Panc1 (cell line): ENCODE results near the gene PELI2. TPM values are rescaled to one million over a fixed set of nuclear protein-coding genes. Genes with fewer than 3 reads are reported as not detected.

Source experiments
- ATAC-seq: fragments of 200-7000 bp; cut with Tn5 transposase; 2 replicates; pipeline ENCODE4 v1.9.1; 2020; ENCODE audit warnings: mild to moderate bottlenecking, moderate library complexity
- BruUV-seq: library from RNA; stranded (reverse); fragments of 400-500 nt; replicated peaks from 2 replicates; lab custom pipeline; 2021; lab: Mats Ljungman, UMichigan
- CTCF ChIA-PET: fragments of 300-600 bp; sonication (Branson Sonifier 250); formaldehyde crosslinking; loops from one replicate; lab custom pipeline; 2022; ENCODE audit warnings: antibody characterized with exemption; lab: Charles Lee
- POLR2A ChIA-PET: fragments of 300-600 bp; sonication (Branson Sonifier 250); formaldehyde crosslinking; loops from one replicate; lab custom pipeline; 2022; ENCODE audit warnings: antibody characterized with exemption; lab: Charles Lee
- DNase-seq: peaks from one replicate; pipeline ENCODE4 v3.0.0-alpha.2; 2010; ENCODE audit warnings: low read depth, low spot score
- H3K27ac ChIP-seq: 2 replicates; pipeline ENCODE4 v1.5.1; 2011; ENCODE audit warnings: mild to moderate bottlenecking, low read length, inconsistent platforms
- H3K27me3 ChIP-seq: fragments of 200-500 bp; sonication (Bioruptor generic); 2 replicates; pipeline ENCODE4 v1.6.0; 2014; ENCODE audit warnings: low read length, inconsistent platforms; ENCODE audit not compliant: control insufficient read depth, insufficient read depth
- H3K36me3 ChIP-seq: fragments of 200-500 bp; sonication (Bioruptor generic); 2 replicates; pipeline ENCODE4 v1.5.1; 2014; ENCODE audit warnings: inconsistent platforms, mild to moderate bottlenecking, low read length, moderate library complexity; ENCODE audit not compliant: control insufficient read depth, insufficient read depth
- H3K4me1 ChIP-seq: 2 replicates; pipeline ENCODE4 v1.5.1; 2011; ENCODE audit warnings: inconsistent platforms, mild to moderate bottlenecking, low read length, moderate library complexity; ENCODE audit not compliant: control insufficient read depth, insufficient read depth
- H3K4me3 ChIP-seq, 2 experiments: 2 replicates each; pipeline ENCODE4 v1.5.1; 2011 to 2012; ENCODE audit warnings: low read depth in 2 of 2, low read length in 2 of 2, mild to moderate bottlenecking in 2 of 2, inconsistent platforms in 1 of 2, moderate library complexity in 1 of 2
- H3K9me3 ChIP-seq: fragments of 200-500 bp; sonication (Bioruptor generic); 2 replicates; pipeline ENCODE4 v1.5.1; 2014; ENCODE audit warnings: low read depth, mild to moderate bottlenecking, inconsistent platforms, low read length, moderate library complexity; ENCODE audit not compliant: control insufficient read depth, insufficient read depth
- POLR2AphosphoS5 ChIP-seq: IDR thresholded peaks from 2 replicates; pipeline ENCODE4 v1.6.1; 2012; ENCODE audit warnings: mild to moderate bottlenecking, low read depth, low read length, moderate library complexity
- SIN3A ChIP-seq: IDR thresholded peaks from 2 replicates; pipeline ENCODE4 v1.6.1; 2012; ENCODE audit warnings: low read depth, mild to moderate bottlenecking, low read length, moderate library complexity, borderline replicate concordance; ENCODE audit not compliant: insufficient read depth
- TCF7L2 ChIP-seq: IDR thresholded peaks from 2 replicates; pipeline ENCODE4 v1.6.1; 2011; ENCODE audit warnings: mild to moderate bottlenecking, low read depth, low read length, inconsistent platforms
- in situ Hi-C: cut with HindIII; loops from 2 replicates; pipeline ENCODE4 v1.10.0; 2016; ENCODE audit warnings: low sequenced_read_pairs, low pct_unique_long_range_greater_than_20kb
- intact Hi-C: fragments of 100-400 bp; cut with micrococcal nuclease; formaldehyde crosslinking; loops from one replicate; pipeline ENCODE4 v1.10.0; 2022; ENCODE audit not compliant: unreplicated experiment
- total RNA-seq: library from RNA; stranded (reverse); gene quantifications from one replicate; pipeline ENCODE4 v1.2.1, GENCODE V29; 2021; ENCODE audit not compliant: unreplicated experiment
- TF ChIP-seq, protein P1 (sequence below), 2 experiments: IDR thresholded peaks; 2 replicates each; pipeline ENCODE4 v1.6.1; 2011 to 2012; ENCODE audit warnings: low read depth in 2 of 2, control low read depth in 1 of 2, low read length in 1 of 2, mild to moderate bottlenecking in 1 of 2, moderate library complexity in 1 of 2; ENCODE audit not compliant: insufficient read depth in 1 of 2
- TF ChIP-seq, protein P2 (sequence below): fragments of 450-650 bp; IDR thresholded peaks from 2 replicates; pipeline ENCODE4 v1.5.1; 2017; ENCODE audit warnings: mild to moderate bottlenecking

PELI2 gene
- total RNA-seq, 1 experiment from 2014 or later = 0.28 TPM

DNA sequence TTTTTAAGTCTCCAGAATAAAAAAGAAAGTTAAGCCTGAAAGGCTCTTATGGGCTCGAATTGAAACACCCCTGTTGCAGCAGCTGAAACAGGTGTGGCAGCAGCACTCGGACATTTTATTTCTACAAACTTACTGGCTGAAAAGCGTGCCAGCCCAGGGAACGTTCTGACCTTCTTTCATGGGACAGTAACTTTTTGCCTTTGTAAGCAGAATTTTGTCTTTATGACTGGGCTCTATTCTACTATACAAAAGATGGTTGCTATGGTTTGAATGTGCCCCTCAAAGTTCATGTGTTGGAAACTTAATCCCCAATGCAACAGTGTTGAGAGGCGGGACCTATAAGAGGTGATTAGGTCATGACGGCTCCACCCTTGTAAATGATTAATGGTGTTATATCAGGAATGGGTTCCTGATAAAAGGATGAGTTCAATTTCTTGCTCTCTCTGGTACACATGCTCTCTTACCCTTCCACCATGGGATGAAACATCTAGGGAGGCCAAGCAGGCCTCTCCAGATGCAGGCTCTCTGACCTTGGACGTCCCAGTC is 52.7 kb downstream of the PELI2 start:
- POLR2A ChIA-PET = no interaction called here
- no peak for ATAC-seq
- no peak overlapping the region for H3K4me3 ChIP-seq
- CTCF ChIA-PET = no interaction called here
- H3K27ac ChIP-seq = no peak overlapping the region
- TF ChIP-seq TCF7L2 (no peak), POLR2AphosphoS5 (no peak), SIN3A (no peak)
- TF ChIP-seq, protein P1, sequence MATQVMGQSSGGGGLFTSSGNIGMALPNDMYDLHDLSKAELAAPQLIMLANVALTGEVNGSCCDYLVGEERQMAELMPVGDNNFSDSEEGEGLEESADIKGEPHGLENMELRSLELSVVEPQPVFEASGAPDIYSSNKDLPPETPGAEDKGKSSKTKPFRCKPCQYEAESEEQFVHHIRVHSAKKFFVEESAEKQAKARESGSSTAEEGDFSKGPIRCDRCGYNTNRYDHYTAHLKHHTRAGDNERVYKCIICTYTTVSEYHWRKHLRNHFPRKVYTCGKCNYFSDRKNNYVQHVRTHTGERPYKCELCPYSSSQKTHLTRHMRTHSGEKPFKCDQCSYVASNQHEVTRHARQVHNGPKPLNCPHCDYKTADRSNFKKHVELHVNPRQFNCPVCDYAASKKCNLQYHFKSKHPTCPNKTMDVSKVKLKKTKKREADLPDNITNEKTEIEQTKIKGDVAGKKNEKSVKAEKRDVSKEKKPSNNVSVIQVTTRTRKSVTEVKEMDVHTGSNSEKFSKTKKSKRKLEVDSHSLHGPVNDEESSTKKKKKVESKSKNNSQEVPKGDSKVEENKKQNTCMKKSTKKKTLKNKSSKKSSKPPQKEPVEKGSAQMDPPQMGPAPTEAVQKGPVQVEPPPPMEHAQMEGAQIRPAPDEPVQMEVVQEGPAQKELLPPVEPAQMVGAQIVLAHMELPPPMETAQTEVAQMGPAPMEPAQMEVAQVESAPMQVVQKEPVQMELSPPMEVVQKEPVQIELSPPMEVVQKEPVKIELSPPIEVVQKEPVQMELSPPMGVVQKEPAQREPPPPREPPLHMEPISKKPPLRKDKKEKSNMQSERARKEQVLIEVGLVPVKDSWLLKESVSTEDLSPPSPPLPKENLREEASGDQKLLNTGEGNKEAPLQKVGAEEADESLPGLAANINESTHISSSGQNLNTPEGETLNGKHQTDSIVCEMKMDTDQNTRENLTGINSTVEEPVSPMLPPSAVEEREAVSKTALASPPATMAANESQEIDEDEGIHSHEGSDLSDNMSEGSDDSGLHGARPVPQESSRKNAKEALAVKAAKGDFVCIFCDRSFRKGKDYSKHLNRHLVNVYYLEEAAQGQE (IDR thresholded peaks at IDR 0.05; ENCODE audit: insufficient read depth in 1 of 2, low read depth in 2 of 2, low read length in 1 of 2) = no peak
- TF ChIP-seq, protein P2, sequence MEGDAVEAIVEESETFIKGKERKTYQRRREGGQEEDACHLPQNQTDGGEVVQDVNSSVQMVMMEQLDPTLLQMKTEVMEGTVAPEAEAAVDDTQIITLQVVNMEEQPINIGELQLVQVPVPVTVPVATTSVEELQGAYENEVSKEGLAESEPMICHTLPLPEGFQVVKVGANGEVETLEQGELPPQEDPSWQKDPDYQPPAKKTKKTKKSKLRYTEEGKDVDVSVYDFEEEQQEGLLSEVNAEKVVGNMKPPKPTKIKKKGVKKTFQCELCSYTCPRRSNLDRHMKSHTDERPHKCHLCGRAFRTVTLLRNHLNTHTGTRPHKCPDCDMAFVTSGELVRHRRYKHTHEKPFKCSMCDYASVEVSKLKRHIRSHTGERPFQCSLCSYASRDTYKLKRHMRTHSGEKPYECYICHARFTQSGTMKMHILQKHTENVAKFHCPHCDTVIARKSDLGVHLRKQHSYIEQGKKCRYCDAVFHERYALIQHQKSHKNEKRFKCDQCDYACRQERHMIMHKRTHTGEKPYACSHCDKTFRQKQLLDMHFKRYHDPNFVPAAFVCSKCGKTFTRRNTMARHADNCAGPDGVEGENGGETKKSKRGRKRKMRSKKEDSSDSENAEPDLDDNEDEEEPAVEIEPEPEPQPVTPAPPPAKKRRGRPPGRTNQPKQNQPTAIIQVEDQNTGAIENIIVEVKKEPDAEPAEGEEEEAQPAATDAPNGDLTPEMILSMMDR = no peak
- in situ Hi-C loops (no loop called here), intact Hi-C loops (no loop called here)
- H3K36me3 ChIP-seq = no peaks in the 10 kb centered on the region
- BruUV-seq = no TSS peak
- no peak for DNase-seq
- H3K27me3 ChIP-seq = no peaks in the 10 kb centered on the region
- no peaks in the 10 kb centered on the region for H3K9me3 ChIP-seq
- H3K4me1 ChIP-seq = no peaks in the 10 kb centered on the region

DNA sequence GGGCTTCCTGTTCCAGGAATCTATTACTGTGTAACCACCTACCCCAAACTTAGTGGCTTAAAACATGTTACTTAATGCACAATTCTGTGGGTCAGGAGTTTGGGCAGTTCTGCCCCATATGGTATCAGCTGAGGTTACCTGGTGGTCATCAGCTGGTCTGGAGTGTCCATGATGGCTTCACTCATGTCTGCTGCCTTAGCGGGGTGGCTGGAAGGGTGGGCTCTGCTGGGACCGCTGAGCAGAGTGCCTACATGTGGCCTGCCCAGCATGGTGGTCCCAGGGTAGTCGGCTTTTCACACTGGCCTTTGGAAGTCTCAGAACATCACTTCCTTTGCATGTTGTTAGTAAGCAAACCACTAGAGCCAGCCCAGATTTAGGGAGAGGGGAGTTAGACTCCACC is 53.9 kb downstream of the PELI2 start:
- intact Hi-C loops (no loop called here), in situ Hi-C loops (no loop called here)
- no peaks in the 10 kb centered on the region for H3K27me3 ChIP-seq
- H3K9me3 ChIP-seq = no peaks in the 10 kb centered on the region
- DNase-seq = no peak
- H3K4me1 ChIP-seq = no peaks in the 10 kb centered on the region
- ChIA-PET CTCF (no interaction called here), POLR2A (no interaction called here)
- H3K36me3 ChIP-seq = no peaks in the 10 kb centered on the region
- TF ChIP-seq TCF7L2 (no peak), POLR2AphosphoS5 (no peak), SIN3A (no peak)
- TF ChIP-seq, protein P2 = no peak
- TF ChIP-seq, protein P1 (IDR thresholded peaks at IDR 0.05; ENCODE audit: insufficient read depth in 1 of 2, low read depth in 2 of 2, low read length in 1 of 2) = no peak
- ATAC-seq = no peak
- H3K4me3 ChIP-seq = no peak overlapping the region
- no TSS peak for BruUV-seq
- H3K27ac ChIP-seq = no peak overlapping the region
